HG03159 (cell line): ENCODE measurements around the gene SRRM3.
"Not testable (repeated sequence)": the region's sequence is repeated elsewhere in the genome, so short reads cannot be mapped to it uniquely, and the experiment has no call there.

ENCODE experiments used
- ATAC-seq: cut with Tn5 transposase; IDR thresholded peaks from one replicate; pipeline ENCODE4 v1.9.1; 2021; ENCODE audit warnings: mild to moderate bottlenecking, moderate library complexity; ENCODE audit not compliant: unreplicated experiment

SRRM3 gene

GRCh38 chr7:76187272-76187671 lies 14.4 kb upstream of the SRRM3 start:
- ATAC-seq = no peak

GRCh38 chr7:76189276-76189675 lies 12.4 kb upstream of the SRRM3 start:
- ATAC-seq = no peak

GRCh38 chr7:76191783-76192240 lies 9.9 kb upstream of the SRRM3 start:
- ATAC-seq = no peak

DNA sequence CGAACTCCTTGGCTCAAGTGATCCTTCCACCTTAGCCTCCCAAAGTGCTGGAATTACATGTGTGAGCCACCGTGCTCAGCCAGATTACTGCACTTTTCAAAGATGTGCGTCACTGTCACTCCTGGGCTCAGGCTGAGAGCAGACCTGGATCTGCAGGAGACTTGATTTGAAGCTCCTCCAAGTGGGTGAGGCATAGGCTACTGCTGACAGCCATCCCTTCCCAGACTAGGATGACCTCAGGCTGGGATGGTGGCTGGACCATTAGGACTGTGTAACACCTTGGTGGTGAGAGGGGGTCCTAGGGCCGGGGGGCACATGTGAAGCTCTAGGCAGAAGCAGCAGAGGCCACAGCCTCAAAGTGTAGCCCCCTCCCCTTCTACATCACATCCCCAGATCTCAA lies 8.2 kb upstream of the SRRM3 start:
- ATAC-seq = no peak

GRCh38 chr7:76193883-76194282 lies 7.8 kb upstream of the SRRM3 start:
- no peak for ATAC-seq

GRCh38 chr7:76196786-76197185 lies 4.9 kb upstream of the SRRM3 start:
- ATAC-seq = no peak

- ATAC-seq = no peak
Observed at GRCh38 chr7:76198202-76198601, 3.5 kb upstream of the SRRM3 start.

GRCh38 chr7:76202666-76203030 lies 952 bp downstream of the SRRM3 start:
- no peak for ATAC-seq

DNA sequence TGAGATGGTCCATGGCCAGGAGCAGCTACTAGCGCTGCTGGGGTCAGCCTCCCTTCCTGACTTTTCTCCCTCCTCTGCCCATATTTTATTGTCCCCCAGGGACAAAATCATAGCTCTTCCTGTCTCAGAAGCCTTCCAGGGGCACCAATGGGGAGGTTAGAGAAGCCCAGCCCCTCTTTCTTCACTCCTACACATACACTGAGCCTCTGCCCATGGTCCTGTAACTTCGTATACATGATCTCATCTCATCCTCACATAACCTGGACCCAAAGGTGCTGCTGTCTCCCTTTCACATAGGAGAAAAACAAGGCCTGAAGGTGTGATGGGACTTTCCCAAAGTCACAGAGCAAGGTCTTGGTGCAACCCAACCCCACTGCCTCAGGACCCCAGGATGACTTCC lies 2.5 kb downstream of the SRRM3 start:
- no peak for ATAC-seq

- no peak for ATAC-seq
Observed at GRCh38 chr7:76206633-76207032, 4.9 kb downstream of the SRRM3 start.

- ATAC-seq = no peak
Observed at GRCh38 chr7:76209310-76209709, 7.6 kb downstream of the SRRM3 start.

- no peak for ATAC-seq
Observed at GRCh38 chr7:76211216-76211615, 9.5 kb downstream of the SRRM3 start.

DNA sequence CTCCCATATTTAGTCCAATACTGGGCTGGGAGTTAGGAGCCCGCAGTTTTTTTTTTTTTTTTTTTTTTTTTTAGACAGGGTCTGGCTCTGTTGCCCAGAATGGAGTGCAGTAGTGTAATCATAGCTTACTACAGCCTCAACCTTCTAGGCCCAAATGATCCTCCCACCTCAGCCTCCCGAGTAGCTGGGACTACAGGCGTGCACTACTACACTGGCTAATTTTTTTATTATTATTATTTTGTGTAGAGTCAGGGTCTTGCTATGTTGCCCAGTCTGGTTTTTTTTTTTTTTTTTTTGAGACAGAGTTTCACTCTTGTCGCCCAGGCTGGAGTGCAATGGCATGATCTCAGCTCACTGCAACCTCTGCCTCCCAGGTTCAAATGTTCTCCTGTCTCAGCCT lies 13.7 kb downstream of the SRRM3 start:
- not testable (repeated sequence) for ATAC-seq

DNA sequence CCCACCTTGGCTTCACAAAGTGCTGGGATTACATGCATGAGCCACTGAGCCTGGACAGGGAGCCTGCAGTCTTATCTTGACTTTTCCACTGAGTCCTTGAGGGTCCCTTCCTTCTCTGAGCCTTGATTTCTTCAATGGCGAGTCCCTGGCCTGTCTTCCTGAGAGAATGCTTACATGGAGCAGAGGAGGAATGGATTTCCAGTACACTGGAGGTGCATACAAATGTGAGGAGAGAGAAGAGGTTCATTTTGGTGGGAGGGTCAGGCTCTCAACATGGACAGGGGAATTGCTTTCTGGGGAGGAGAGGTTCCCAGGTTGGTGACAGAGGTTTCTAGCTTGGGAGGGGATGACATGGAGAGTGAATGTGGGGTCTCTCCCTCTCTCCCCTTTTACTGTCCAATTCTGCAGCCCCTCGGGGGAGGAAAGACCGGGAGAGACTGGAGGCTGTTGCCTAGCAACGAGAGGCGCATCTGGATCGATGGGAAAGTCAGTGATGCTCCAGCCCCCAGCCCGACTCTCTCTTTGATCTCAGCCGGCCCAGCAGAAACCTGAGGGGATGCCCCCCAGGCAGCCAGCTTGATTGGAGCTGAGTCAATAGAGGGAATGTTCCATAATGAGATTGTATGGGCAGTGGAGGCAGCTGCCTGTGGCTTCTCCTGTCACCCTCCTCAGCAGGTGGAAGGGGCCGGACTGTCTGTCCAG lies 14.8 kb downstream of the SRRM3 start:
- no peak for ATAC-seq

- no peak for ATAC-seq
Observed at GRCh38 chr7:76217942-76218566, 16.4 kb downstream of the SRRM3 start.

GRCh38 chr7:76220185-76221057 lies 18.7 kb downstream of the SRRM3 start:
- no peak for ATAC-seq

- ATAC-seq = no peak
Observed at GRCh38 chr7:76222333-76222732, 20.6 kb downstream of the SRRM3 start.

DNA sequence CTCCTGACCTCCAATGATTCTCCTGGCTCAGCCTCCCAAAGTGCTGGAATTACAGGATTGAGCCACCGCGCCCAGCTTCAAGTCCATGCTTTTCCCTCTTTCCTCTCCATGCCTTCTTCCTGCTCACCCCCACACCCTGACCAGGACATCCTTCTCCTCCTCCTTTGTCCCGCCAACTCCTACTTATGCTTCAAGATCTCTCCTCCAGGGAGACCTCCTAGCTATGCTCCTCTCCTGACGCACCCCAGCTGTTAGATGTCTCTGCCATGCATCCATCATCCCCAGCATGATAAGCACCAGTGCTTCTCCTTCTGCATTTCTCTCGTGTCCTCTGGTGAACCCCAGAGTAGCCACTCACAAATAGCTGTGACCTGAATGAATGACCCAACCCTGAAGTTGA lies 21.1 kb downstream of the SRRM3 start:
- ATAC-seq = no peak

DNA sequence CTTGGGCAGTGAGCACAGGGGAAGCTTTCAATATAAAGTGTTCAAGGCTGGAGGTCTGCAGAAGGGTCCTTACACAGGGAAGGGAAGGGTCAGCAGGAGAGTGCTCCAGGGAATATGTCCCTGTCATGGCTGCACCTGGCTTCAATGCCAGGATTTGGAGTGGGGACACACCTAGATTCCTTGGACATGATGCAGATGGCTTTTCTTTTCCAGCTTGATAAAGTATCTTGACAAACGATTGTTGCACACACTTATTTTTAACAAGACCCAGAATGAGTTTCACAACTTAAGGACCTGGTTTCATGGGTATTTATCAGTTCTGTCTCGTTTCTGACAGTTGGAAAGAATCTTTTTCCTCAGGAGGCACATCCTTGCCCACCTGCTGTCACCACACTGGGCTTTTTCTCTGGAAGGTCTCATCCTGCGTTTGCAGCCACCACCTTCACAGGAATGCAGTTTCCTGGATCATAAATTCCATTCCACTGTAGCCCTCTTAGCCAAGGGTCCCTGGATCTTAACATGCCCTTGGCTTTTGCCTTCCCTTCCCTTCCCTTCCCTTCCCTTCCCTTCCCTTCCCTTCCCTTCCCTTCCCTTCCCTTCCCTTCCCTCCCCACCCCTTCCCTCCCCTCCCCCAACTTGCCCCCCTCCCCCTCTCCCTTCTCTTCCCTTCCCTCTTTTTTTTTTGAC lies 21.7 kb downstream of the SRRM3 start:
- no peak for ATAC-seq

DNA sequence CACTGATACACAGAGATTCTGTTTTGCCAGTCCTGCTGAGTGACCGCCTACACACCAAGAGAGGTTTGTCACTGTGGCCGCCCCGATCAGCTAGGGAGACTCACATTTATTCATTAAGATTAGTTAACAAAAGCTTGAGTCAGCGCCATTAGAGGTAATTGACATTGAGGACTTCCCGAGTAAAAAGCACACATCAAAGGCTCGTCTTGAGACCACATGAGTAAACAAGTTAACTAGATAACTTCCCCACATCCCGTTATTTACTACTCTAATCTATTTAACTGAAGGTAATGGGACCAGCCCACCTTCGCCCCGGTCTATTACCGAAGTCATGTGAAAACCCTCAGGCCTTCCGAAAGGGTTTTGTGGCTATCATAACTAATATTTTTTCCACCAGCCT lies 23.0 kb downstream of the SRRM3 start:
- no peak for ATAC-seq

- ATAC-seq = no peak
Observed at GRCh38 chr7:76225379-76225778, 23.7 kb downstream of the SRRM3 start.
